WTC11 (cell line): ENCODE results near the gene CYP2A7.

Experiments used
- CREB1 ChIP-seq: sonication (generic); formaldehyde crosslinking; IDR thresholded peaks from 2 replicates; pipeline ENCODE4 v1.8.0; 2023; ENCODE audit warnings: mild to moderate bottlenecking, missing genetic modification reagents
- CTCF ChIP-seq: fragments of 200-600 bp; IDR thresholded peaks from 2 replicates; pipeline ENCODE4 v1.8.0; 2022; ENCODE audit warnings: antibody characterized with exemption
- GRHL2 ChIP-seq: fragments of 250-450 bp; sonication (Bioruptor Pico); IDR thresholded peaks from 2 replicates; pipeline ENCODE4 v1.8.0; 2022; ENCODE audit warnings: mild to moderate bottlenecking, moderate library complexity; ENCODE audit not compliant: insufficient replicate concordance, severe bottlenecking
- HMGXB4 ChIP-seq: sonication (generic); formaldehyde crosslinking; IDR thresholded peaks from 2 replicates; pipeline ENCODE4 v1.8.1; 2023; ENCODE audit warnings: mild to moderate bottlenecking, moderate library complexity, missing genetic modification reagents
- MXD4 ChIP-seq: fragments of 250-450 bp; sonication (Bioruptor Pico); IDR thresholded peaks from 2 replicates; pipeline ENCODE4 v1.8.0; 2021; ENCODE audit warnings: mild to moderate bottlenecking, moderate library complexity, borderline replicate concordance
- NFE2L1 ChIP-seq: sonication (generic); formaldehyde crosslinking; IDR thresholded peaks from 2 replicates; pipeline ENCODE4 v1.8.1; 2023; ENCODE audit warnings: missing genetic modification reagents
- NR1H2 ChIP-seq: sonication (generic); formaldehyde crosslinking; IDR thresholded peaks from 2 replicates; pipeline ENCODE4 v1.9.0; 2021; ENCODE audit warnings: mild to moderate bottlenecking, moderate library complexity, missing genetic modification reagents
- NR2C2 ChIP-seq: sonication (generic); formaldehyde crosslinking; IDR thresholded peaks from 2 replicates; pipeline ENCODE4 v1.8.0; 2022; ENCODE audit warnings: mild to moderate bottlenecking, missing genetic modification reagents
- SP1 ChIP-seq: sonication (generic); formaldehyde crosslinking; conservative IDR thresholded peaks from 2 replicates; pipeline ENCODE4 v1.8.1; 2022; ENCODE audit warnings: missing genetic modification reagents
- ZNF317 ChIP-seq: sonication (generic); formaldehyde crosslinking; IDR thresholded peaks from 2 replicates; pipeline ENCODE4 v1.8.1; 2023; ENCODE audit warnings: low read depth, mild to moderate bottlenecking, moderate library complexity, missing genetic modification reagents, borderline replicate concordance
- ZNF512 ChIP-seq: sonication (generic); formaldehyde crosslinking; IDR thresholded peaks from 2 replicates; pipeline ENCODE4 v1.8.1; 2022; ENCODE audit warnings: missing genetic modification reagents, borderline replicate concordance
- ZNF532 ChIP-seq: fragments of 250-450 bp; sonication (Bioruptor Pico); IDR thresholded peaks from 2 replicates; pipeline ENCODE4 v1.9.0; 2021; ENCODE audit warnings: mild to moderate bottlenecking, borderline replicate concordance
- TF ChIP-seq, protein P1 (sequence below): sonication (generic); formaldehyde crosslinking; IDR thresholded peaks from 2 replicates; pipeline ENCODE4 v1.8.0; 2022; ENCODE audit warnings: mild to moderate bottlenecking, missing genetic modification reagents

DNA sequence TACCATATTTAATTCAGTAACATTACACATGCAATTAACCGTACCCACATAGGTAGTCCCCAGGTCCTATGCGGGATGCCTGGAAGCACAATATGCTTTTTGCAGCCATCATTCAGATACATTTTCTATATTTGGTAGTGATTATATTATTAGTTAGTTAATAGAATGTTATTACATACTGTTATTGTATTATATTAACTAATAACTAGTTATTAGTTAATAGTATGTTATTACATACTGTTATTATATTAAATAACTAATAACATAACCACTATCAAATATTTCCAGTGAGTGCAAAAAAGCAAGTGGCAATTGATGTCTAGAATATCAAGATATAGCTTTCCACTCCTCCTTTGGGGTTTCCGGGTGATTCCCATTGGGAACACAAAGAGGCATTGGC, 45.5 kb upstream of the CYP2A7 start:
- no peak for TF ChIP-seq CTCF
- TF ChIP-seq NR1H2 (CRISPR knock-in tag), result no peak
- no peak for TF ChIP-seq GRHL2 (CRISPR knock-in tag)
- no peak for TF ChIP-seq SP1
- TF ChIP-seq HMGXB4 (CRISPR knock-in tag), result no peak
- TF ChIP-seq NR2C2, result no peak
- TF ChIP-seq ZNF317, result no peak
- TF ChIP-seq, protein P1, sequence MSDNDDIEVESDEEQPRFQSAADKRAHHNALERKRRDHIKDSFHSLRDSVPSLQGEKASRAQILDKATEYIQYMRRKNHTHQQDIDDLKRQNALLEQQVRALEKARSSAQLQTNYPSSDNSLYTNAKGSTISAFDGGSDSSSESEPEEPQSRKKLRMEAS (CRISPR knock-in tag), result no peak
- TF ChIP-seq CREB1, result no peak
- no peak for TF ChIP-seq NFE2L1 (CRISPR knock-in tag)
- no peak for TF ChIP-seq ZNF532
- TF ChIP-seq MXD4 (CRISPR knock-in tag), result no peak
- no peak for TF ChIP-seq ZNF512 (CRISPR knock-in tag)
